Measurements from ENCODE around the gene NIBAN1. TPM values are rescaled to one million over a fixed set of nuclear protein-coding genes. Genes with fewer than 3 reads are reported as not detected.
A peak's percentile ranks its signal among the peaks of the same experiment; 100 is the strongest.

NIBAN1 gene
- total and polyA plus RNA-seq, 2 of the 8 experiments (the other 6 are each of a cell fraction or from before 2014, with no cell fraction given), result 5.7 to 15.2 TPM

- TF ChIP-seq CHD7 (IDR thresholded peaks at IDR 0.05; ENCODE audit: insufficient replicate concordance, low read length) (peak; percentile 97), POLR2AphosphoS5 (IDR thresholded peaks at IDR 0.05; ENCODE audit: low read depth, low read length) (no peak), JUND (IDR thresholded peaks at IDR 0.05; ENCODE audit: low read length) (no peak)
Measured at GRCh38 chr1:184947497-184948256, 26.6 kb downstream of the NIBAN1 start (continued).
